Mucosa of rectum (tissue), 2 donors: ENCODE data around the gene RGS13.

Source experiments
- H3K27ac ChIP-seq, 2 donors: one replicate each; pipeline ENCODE4 v1.7.0; 2013; ENCODE audit warnings: inconsistent platforms in 2 of 2, low read depth in 2 of 2, low read length in 2 of 2
- H3K27me3 ChIP-seq, 2 donors: one replicate each; pipeline ENCODE4 v1.7.0; 2013; ENCODE audit warnings: low read length in 2 of 2; ENCODE audit not compliant: control insufficient read depth in 2 of 2, insufficient read depth in 2 of 2
- H3K36me3 ChIP-seq, 2 donors: one replicate each; pipeline ENCODE4 v1.7.0; 2013; ENCODE audit warnings: low read length in 2 of 2; ENCODE audit not compliant: control insufficient read depth in 2 of 2, insufficient read depth in 2 of 2
- H3K4me1 ChIP-seq, 2 donors: one replicate each; pipeline ENCODE4 v1.7.0; 2013; ENCODE audit warnings: low read length in 2 of 2, mild to moderate bottlenecking in 1 of 2; ENCODE audit not compliant: control insufficient read depth in 2 of 2, insufficient read depth in 2 of 2
- H3K4me3 ChIP-seq, 2 donors: one replicate each; pipeline ENCODE4 v1.7.0; 2013; ENCODE audit warnings: low read length in 2 of 2
- H3K9ac ChIP-seq, 2 donors: one replicate each; pipeline ENCODE4 v1.7.0; 2013; ENCODE audit warnings: low read length in 2 of 2, low read depth in 1 of 2, mild to moderate bottlenecking in 1 of 2
- H3K9me3 ChIP-seq, 2 donors: one replicate each; pipeline ENCODE4 v1.7.0; 2013; ENCODE audit warnings: low read length in 2 of 2; ENCODE audit not compliant: control insufficient read depth in 2 of 2
- donor health status: healthy.
- donor health status: Normal muscosa, but diverticular disease.

Gene RGS13

DNA sequence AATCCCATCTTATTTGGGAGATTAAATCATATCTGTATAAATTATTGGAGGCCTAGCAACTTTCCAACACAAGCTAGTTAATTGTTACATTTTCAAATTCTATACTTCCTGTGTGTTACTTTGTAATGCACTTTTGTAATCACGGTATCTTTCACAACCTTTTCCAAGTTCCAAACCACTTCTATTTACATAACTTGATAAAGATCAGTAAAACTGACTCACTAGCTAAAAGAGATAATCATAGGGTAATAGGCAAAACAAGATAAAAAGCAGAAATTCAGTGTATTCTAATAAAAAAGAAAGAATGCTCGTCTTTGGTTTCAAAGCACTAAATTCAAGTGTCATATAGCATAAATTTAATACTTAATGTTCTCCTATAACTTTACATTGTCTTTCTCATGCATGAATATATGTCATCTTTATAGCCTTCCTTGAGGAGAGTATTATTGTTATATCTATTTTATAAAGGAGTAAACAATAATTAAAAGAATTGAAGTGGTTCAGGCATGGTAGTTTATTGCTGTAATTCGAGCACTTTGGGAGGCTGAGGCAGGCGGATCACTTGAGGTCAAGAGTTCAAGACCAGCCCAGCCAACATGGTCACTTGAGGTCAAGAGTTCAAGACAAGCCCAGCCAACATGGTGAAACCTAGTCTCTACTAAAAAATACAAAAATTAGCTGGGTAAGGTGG lies 66.4 kb downstream of the RGS13 start:
- H3K4me3 ChIP-seq: no peak overlapping the region
- no peaks in the 10 kb centered on the region for H3K9me3 ChIP-seq
- H3K27ac ChIP-seq: no peak overlapping the region
- H3K36me3 ChIP-seq: no peaks in the 10 kb centered on the region
- H3K27me3 ChIP-seq: no peaks in the 10 kb centered on the region
- H3K9ac ChIP-seq: no peak overlapping the region
- peaks cover 0 to 6% of the 10 kb centered on the region in 2 donors for H3K4me1 ChIP-seq

DNA sequence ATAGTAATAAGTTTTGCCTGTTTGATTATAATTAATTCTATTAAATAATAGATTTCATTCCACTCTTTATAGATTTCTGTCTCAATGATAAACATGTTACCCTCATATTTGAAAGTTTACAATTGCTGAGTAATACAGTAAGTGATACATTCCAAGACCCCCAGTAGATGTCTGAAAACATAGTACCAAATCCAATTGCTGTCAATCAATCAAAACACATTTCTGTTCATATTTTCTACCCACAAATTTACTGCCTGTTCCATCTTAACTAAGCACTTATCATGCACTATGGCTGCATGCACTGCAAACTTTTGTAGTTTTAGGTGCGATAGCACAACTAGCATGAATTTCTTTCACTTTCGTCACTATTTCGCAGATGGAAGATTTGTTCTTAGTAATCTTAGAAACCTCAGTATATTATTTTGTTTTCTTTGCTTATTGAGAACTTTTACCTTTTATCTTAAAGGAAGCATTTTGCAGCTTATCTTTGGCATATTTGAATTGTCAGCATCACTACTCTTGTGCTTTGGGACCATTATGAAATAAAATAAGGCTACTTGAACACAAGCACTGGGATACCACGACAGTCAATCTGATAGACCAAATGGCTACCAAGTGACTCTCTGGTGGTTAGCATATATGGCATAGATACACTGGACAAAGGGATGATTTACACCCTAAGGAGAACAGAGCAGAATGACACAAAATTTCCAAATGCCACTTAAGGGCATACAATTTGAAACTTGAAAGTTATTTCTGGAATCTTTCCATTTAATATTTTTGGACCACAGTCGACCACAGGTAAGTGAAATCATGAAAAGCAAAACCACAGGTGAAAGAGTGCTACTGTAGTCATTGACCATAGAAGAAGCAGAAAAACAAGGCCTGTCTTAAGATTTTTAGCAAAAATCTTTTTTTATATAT lies 67.6 kb downstream of the RGS13 start:
- H3K36me3 ChIP-seq: no peaks in the 10 kb centered on the region
- no peak overlapping the region for H3K4me3 ChIP-seq
- no peaks in the 10 kb centered on the region for H3K9me3 ChIP-seq
- H3K27ac ChIP-seq: no peak overlapping the region
- no peaks in the 10 kb centered on the region for H3K27me3 ChIP-seq
- H3K9ac ChIP-seq: no peak overlapping the region
- peaks cover 0 to 6% of the 10 kb centered on the region in 2 donors for H3K4me1 ChIP-seq

DNA sequence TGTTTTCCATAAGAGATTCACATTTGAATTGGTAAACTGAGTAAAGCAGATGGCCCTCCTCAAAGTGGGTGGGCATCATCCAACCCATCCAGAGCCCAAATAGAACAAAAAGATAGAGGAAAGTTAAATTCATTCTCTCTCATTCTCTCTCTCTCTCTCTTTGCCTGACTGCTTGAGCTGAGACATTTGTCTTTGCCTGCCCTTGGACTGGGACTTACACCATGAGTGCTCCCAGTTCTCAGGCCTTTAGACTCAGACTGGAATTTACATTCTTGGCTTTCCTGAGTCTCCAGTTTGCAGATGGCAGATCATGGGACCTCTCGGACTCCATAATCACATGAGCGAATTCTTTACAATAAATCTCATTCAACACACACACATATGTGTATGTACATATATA lies 69.6 kb downstream of the RGS13 start:
- H3K36me3 ChIP-seq: no peaks in the 10 kb centered on the region
- no peaks in the 10 kb centered on the region for H3K27me3 ChIP-seq
- H3K4me1 ChIP-seq: peaks cover 0 to 6% of the 10 kb centered on the region in 2 donors
- H3K9me3 ChIP-seq: no peaks in the 10 kb centered on the region
- no peak overlapping the region for H3K4me3 ChIP-seq
- H3K9ac ChIP-seq: no peak overlapping the region
- no peak overlapping the region for H3K27ac ChIP-seq

DNA sequence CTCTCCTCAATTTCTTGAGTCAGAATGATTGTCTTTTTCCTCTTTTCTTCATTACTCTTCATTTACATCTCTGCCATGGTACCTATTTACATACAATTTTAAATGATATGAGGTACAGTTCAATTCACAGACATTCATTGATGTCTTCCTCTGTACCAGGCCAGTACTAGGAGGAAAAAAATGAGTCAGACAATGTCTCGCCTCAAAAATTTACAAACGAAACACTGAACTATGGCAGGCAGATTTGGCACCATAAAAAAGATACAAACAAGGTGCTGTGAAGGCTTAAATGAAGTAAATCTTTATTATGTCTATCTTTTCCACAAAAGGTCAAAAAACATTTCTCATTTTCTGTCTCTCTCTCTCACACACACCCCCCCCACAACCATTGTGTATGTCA lies 71.0 kb downstream of the RGS13 start:
- Histone ChIP-seq H3K27me3 (no peaks in the 10 kb centered on the region), H3K9ac (no peak overlapping the region)

DNA sequence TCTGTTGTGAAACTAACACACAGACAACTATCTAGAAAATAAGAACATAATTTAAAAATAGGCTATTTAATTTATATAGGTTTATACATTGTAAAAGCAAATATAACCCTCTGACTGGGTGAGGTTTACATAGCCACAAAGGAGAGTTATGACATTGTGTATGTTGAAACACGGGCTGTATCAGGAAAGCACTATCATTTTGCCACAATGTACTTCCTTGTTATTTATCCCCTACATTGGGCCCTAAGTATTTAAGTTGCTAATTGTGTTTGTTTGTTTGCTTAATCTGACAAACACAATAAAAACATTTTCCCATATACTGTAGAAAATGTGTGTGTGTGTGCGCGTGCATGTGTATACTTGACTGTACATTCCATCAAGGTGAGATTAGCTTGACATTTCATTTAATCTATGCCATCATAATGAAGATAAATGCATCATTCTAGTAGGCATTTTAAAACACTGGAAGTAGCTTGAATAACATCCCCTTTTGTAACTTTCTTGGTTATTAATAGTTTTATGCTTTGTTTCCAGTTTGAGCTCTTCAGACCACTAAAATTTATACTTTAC lies 72.1 kb downstream of the RGS13 start:
- no peak overlapping the region for H3K27ac ChIP-seq
- H3K9ac ChIP-seq: no peak overlapping the region
- no peak overlapping the region for H3K4me3 ChIP-seq
- H3K9me3 ChIP-seq: no peaks in the 10 kb centered on the region
- H3K36me3 ChIP-seq: no peaks in the 10 kb centered on the region
- no peaks in the 10 kb centered on the region for H3K4me1 ChIP-seq
- no peaks in the 10 kb centered on the region for H3K27me3 ChIP-seq

More for the DNA sequence above, 71.0 kb downstream of the RGS13 start:
- no peak overlapping the region for H3K4me3 ChIP-seq
- no peaks in the 10 kb centered on the region for H3K9me3 ChIP-seq
- H3K4me1 ChIP-seq: peaks cover 0 to 3% of the 10 kb centered on the region in 2 donors
- H3K27ac ChIP-seq: no peak overlapping the region
- no peaks in the 10 kb centered on the region for H3K36me3 ChIP-seq

DNA sequence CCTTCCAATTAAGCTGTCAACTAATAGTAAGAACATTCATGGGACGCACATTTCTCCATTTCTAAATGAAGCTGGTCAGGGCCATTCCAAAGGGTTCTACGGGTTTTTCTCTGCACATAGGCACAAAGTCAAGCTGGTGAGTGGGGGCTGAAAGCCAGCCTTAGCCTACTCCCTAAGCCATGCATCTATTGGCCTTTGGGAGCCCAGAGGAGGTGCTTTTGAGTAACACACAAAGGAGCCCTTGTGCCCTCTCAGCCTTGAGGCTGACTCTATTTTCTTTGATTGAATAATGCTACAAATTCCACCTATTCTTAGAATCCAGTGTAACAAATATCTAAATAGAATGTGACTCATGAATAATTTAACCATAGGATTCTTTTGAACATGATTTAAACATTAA lies 73.6 kb downstream of the RGS13 start:
- H3K27me3 ChIP-seq: no peaks in the 10 kb centered on the region
- H3K9me3 ChIP-seq: no peaks in the 10 kb centered on the region
- H3K27ac ChIP-seq: no peak overlapping the region
- no peaks in the 10 kb centered on the region for H3K4me1 ChIP-seq
- H3K4me3 ChIP-seq: no peak overlapping the region
- no peak overlapping the region for H3K9ac ChIP-seq
- no peaks in the 10 kb centered on the region for H3K36me3 ChIP-seq
